Mammary epithelial cell (primary cell): ENCODE data around the gene SYT11.
"Not testable (repeated sequence)": the region's sequence is repeated elsewhere in the genome, so short reads cannot be mapped to it uniquely, and the experiment has no call there.

Source experiments
- CTCF ChIP-seq, 2 donors: IDR thresholded peaks in 1 of 2; conservative IDR thresholded peaks in 1 of 2; 2 replicates each; pipeline ENCODE4 v1.5.1; 2011 to 2012; ENCODE audit warnings: inconsistent platforms in 2 of 2, low read length in 2 of 2, mild to moderate bottlenecking in 2 of 2, control low read depth in 1 of 2, low read depth in 1 of 2; ENCODE audit not compliant: insufficient read depth in 1 of 2; ENCODE audit errors: extremely low read depth in 1 of 2
- EZH2 ChIP-seq: IDR thresholded peaks from 2 replicates; pipeline ENCODE4 v1.6.1; 2012; ENCODE audit warnings: low read length, inconsistent platforms, borderline replicate concordance

GRCh38 chr1:155930725-155931124, 71.4 kb downstream of the SYT11 start:
- TF ChIP-seq CTCF (conservative IDR thresholded peaks at IDR 0.05 in 1 of 2, IDR thresholded peaks at IDR 0.05 in 1 of 2; ENCODE audit: extremely low read depth in 1 of 2, insufficient read depth in 1 of 2, low read depth in 1 of 2, low read length in 2 of 2); EZH2: not testable (repeated sequence)
